ENCODE results near the gene SLAMF8.

SLAMF8 gene

GRCh38 chr1:159839116-159839849 lies 12.6 kb downstream of the SLAMF8 start:
- TF ChIP-seq SPI1 (IDR thresholded peaks at IDR 0.05; ENCODE audit: low read depth, low read length) = peak; percentile 60; the same call in 1 of the 2 replicates
- TF ChIP-seq POLR2AphosphoS5 (IDR thresholded peaks at IDR 0.05; ENCODE audit: low read depth, low read length) = no peak
- FAIRE-seq = no peak

GRCh38 chr1:159841749-159842148 lies 15.1 kb downstream of the SLAMF8 start:
- TF ChIP-seq POLR2AphosphoS5 (IDR thresholded peaks at IDR 0.05; ENCODE audit: low read depth, low read length) (no peak), TAF1 (IDR thresholded peaks at IDR 0.05; ENCODE audit: low read depth, low read length) (no peak), PAX5 (IDR thresholded peaks at IDR 0.05; ENCODE audit: insufficient read depth, low read length, severe bottlenecking) (no peak), POLR2A (IDR thresholded peaks at IDR 0.05; ENCODE audit: low read depth, low read length) (no peak), POU2F2 (IDR thresholded peaks at IDR 0.05; ENCODE audit: low read depth, low read length) (no peak), SPI1 (IDR thresholded peaks at IDR 0.05; ENCODE audit: low read depth, low read length) (no peak)
- FAIRE-seq = no peak
- DNase-seq (ENCODE audit: insufficient read length, low spot score) = no peak

More at GRCh38 chr1:159839116-159839849, 12.6 kb downstream of the SLAMF8 start:
- DNase-seq (ENCODE audit: insufficient read length, low spot score) = no peak

GRCh38 chr1:159843459-159843858 lies 16.8 kb downstream of the SLAMF8 start:
- TF ChIP-seq POU2F2 (IDR thresholded peaks at IDR 0.05; ENCODE audit: low read depth, low read length) (no peak), POLR2AphosphoS5 (IDR thresholded peaks at IDR 0.05; ENCODE audit: low read depth, low read length) (no peak), POLR2A (IDR thresholded peaks at IDR 0.05; ENCODE audit: low read depth, low read length) (no peak), TAF1 (IDR thresholded peaks at IDR 0.05; ENCODE audit: low read depth, low read length) (no peak), SPI1 (IDR thresholded peaks at IDR 0.05; ENCODE audit: low read depth, low read length) (no peak), PAX5 (IDR thresholded peaks at IDR 0.05; ENCODE audit: insufficient read depth, low read length, severe bottlenecking) (no peak)
- no peak for FAIRE-seq
- DNase-seq (ENCODE audit: insufficient read length, low spot score) = no peak

GRCh38 chr1:159845751-159846629 lies 19.3 kb downstream of the SLAMF8 start:
- DNase-seq (ENCODE audit: insufficient read length, low spot score) (no peak), FAIRE-seq (no peak)
- no peak for TF ChIP-seq POLR2A (IDR thresholded peaks at IDR 0.05; ENCODE audit: low read depth, low read length)
- no peak for TF ChIP-seq TAF1 (IDR thresholded peaks at IDR 0.05; ENCODE audit: low read depth, low read length)
- no peak for TF ChIP-seq PAX5 (IDR thresholded peaks at IDR 0.05; ENCODE audit: insufficient read depth, low read length, severe bottlenecking)
- no peak for TF ChIP-seq POLR2AphosphoS5 (IDR thresholded peaks at IDR 0.05; ENCODE audit: low read depth, low read length)
- TF ChIP-seq POU2F2 (IDR thresholded peaks at IDR 0.05; ENCODE audit: low read depth, low read length) = no peak
- no peak for TF ChIP-seq SPI1 (IDR thresholded peaks at IDR 0.05; ENCODE audit: low read depth, low read length)

GRCh38 chr1:159847231-159847630 lies 20.6 kb downstream of the SLAMF8 start:
- no peak for DNase-seq (ENCODE audit: insufficient read length, low spot score)
- TF ChIP-seq PAX5 (IDR thresholded peaks at IDR 0.05; ENCODE audit: insufficient read depth, low read length, severe bottlenecking) (no peak), SPI1 (IDR thresholded peaks at IDR 0.05; ENCODE audit: low read depth, low read length) (no peak), POLR2A (IDR thresholded peaks at IDR 0.05; ENCODE audit: low read depth, low read length) (no peak), TAF1 (IDR thresholded peaks at IDR 0.05; ENCODE audit: low read depth, low read length) (no peak), POU2F2 (IDR thresholded peaks at IDR 0.05; ENCODE audit: low read depth, low read length) (no peak), POLR2AphosphoS5 (IDR thresholded peaks at IDR 0.05; ENCODE audit: low read depth, low read length) (no peak)
- FAIRE-seq = no peak

- DNase-seq (ENCODE audit: insufficient read length, low spot score) (no peak), FAIRE-seq (no peak)
- TF ChIP-seq TAF1 (IDR thresholded peaks at IDR 0.05; ENCODE audit: low read depth, low read length) (no peak), SPI1 (IDR thresholded peaks at IDR 0.05; ENCODE audit: low read depth, low read length) (no peak), POLR2A (IDR thresholded peaks at IDR 0.05; ENCODE audit: low read depth, low read length) (no peak), PAX5 (IDR thresholded peaks at IDR 0.05; ENCODE audit: insufficient read depth, low read length, severe bottlenecking) (no peak), POU2F2 (IDR thresholded peaks at IDR 0.05; ENCODE audit: low read depth, low read length) (no peak), POLR2AphosphoS5 (IDR thresholded peaks at IDR 0.05; ENCODE audit: low read depth, low read length) (no peak)
Observed at GRCh38 chr1:159848326-159848725, 21.7 kb downstream of the SLAMF8 start.

GRCh38 chr1:159849626-159850366 lies 23.1 kb downstream of the SLAMF8 start:
- TF ChIP-seq POU2F2 (IDR thresholded peaks at IDR 0.05; ENCODE audit: low read depth, low read length) = no peak
- TF ChIP-seq SPI1 (IDR thresholded peaks at IDR 0.05; ENCODE audit: low read depth, low read length) = no peak
- no peak for TF ChIP-seq POLR2A (IDR thresholded peaks at IDR 0.05; ENCODE audit: low read depth, low read length)
- TF ChIP-seq POLR2AphosphoS5 (IDR thresholded peaks at IDR 0.05; ENCODE audit: low read depth, low read length) = no peak
- TF ChIP-seq TAF1 (IDR thresholded peaks at IDR 0.05; ENCODE audit: low read depth, low read length) = no peak
- no peak for TF ChIP-seq PAX5 (IDR thresholded peaks at IDR 0.05; ENCODE audit: insufficient read depth, low read length, severe bottlenecking)
- no peak for DNase-seq (ENCODE audit: insufficient read length, low spot score)
- FAIRE-seq = no peak

- DNase-seq (ENCODE audit: insufficient read length, low spot score) (no peak), FAIRE-seq (no peak)
- TF ChIP-seq SPI1 (IDR thresholded peaks at IDR 0.05; ENCODE audit: low read depth, low read length) (no peak), POU2F2 (IDR thresholded peaks at IDR 0.05; ENCODE audit: low read depth, low read length) (no peak), POLR2AphosphoS5 (IDR thresholded peaks at IDR 0.05; ENCODE audit: low read depth, low read length) (no peak), TAF1 (IDR thresholded peaks at IDR 0.05; ENCODE audit: low read depth, low read length) (no peak), POLR2A (IDR thresholded peaks at IDR 0.05; ENCODE audit: low read depth, low read length) (no peak), PAX5 (IDR thresholded peaks at IDR 0.05; ENCODE audit: insufficient read depth, low read length, severe bottlenecking) (no peak)
Observed at GRCh38 chr1:159851407-159851806, 24.7 kb downstream of the SLAMF8 start.

Data from GM12891 (cell line).